Tibial artery (tissue), 4 donors: ENCODE data around the gene NOMO2.
"Not testable (repeated sequence)": the region's sequence is repeated elsewhere in the genome, so short reads cannot be mapped to it uniquely, and the experiment has no call there.

ENCODE experiments used
- DNase-seq, 2 donors: peaks; one replicate each; pipeline ENCODE4 v3.0.0-alpha.2; 2019
- H3K27ac ChIP-seq, 2 donors: fragments of 200-600 bp; sonication (generic) in 1 of 2; 1 replicate in 1 of 2; 2 replicates in 1 of 2; pipeline ENCODE4 v1.5.1; 2018 to 2019; ENCODE audit warnings: mild to moderate bottlenecking in 1 of 2
- H3K27me3 ChIP-seq, 2 donors: fragments of 200-600 bp; sonication (generic) in 1 of 2; one replicate each; pipeline versions ENCODE4 v1.5.1 to v1.6.0; 2016 to 2019
- H3K36me3 ChIP-seq, 3 donors: fragments of 200-600 bp; sonication (generic) in 2 of 3; one replicate each; pipeline ENCODE4 v1.5.1; 2016 to 2019; ENCODE audit warnings: mild to moderate bottlenecking in 2 of 3
- H3K4me1 ChIP-seq, 4 donors: fragments of 200-600 bp; sonication (generic) in 2 of 4; 1 replicate in 3 of 4; 2 replicates in 1 of 4; pipeline ENCODE4 v1.5.1; 2016 to 2019
- H3K4me3 ChIP-seq, 2 donors: fragments of 200-600 bp; sonication (generic) in 1 of 2; 1 replicate in 1 of 2; 2 replicates in 1 of 2; pipeline ENCODE4 v1.5.1; 2018 to 2019; ENCODE audit warnings: mild to moderate bottlenecking in 2 of 2
- H3K9me3 ChIP-seq, 3 donors: fragments of 200-600 bp; sonication (generic) in 1 of 3; one replicate each; pipeline ENCODE4 v1.5.1; 2016 to 2019
- intact Hi-C: fragments of 100-400 bp; cut with DNase I; formaldehyde crosslinking; loops from one replicate; pipeline ENCODE4 v1.15.0; 2023; ENCODE audit warnings: low total_unique reads

The NOMO2 gene, protein sequence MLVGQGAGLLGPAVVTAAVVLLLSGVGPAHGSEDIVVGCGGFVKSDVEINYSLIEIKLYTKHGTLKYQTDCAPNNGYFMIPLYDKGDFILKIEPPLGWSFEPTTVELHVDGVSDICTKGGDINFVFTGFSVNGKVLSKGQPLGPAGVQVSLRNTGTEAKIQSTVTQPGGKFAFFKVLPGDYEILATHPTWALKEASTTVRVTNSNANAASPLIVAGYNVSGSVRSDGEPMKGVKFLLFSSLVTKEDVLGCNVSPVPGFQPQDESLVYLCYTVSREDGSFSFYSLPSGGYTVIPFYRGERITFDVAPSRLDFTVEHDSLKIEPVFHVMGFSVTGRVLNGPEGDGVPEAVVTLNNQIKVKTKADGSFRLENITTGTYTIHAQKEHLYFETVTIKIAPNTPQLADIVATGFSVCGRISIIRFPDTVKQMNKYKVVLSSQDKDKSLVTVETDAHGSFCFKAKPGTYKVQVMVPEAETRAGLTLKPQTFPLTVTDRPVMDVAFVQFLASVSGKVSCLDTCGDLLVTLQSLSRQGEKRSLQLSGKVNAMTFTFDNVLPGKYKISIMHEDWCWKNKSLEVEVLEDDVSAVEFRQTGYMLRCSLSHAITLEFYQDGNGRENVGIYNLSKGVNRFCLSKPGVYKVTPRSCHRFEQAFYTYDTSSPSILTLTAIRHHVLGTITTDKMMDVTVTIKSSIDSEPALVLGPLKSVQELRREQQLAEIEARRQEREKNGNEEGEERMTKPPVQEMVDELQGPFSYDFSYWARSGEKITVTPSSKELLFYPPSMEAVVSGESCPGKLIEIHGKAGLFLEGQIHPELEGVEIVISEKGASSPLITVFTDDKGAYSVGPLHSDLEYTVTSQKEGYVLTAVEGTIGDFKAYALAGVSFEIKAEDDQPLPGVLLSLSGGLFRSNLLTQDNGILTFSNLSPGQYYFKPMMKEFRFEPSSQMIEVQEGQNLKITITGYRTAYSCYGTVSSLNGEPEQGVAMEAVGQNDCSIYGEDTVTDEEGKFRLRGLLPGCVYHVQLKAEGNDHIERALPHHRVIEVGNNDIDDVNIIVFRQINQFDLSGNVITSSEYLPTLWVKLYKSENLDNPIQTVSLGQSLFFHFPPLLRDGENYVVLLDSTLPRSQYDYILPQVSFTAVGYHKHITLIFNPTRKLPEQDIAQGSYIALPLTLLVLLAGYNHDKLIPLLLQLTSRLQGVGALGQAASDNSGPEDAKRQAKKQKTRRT

DNA sequence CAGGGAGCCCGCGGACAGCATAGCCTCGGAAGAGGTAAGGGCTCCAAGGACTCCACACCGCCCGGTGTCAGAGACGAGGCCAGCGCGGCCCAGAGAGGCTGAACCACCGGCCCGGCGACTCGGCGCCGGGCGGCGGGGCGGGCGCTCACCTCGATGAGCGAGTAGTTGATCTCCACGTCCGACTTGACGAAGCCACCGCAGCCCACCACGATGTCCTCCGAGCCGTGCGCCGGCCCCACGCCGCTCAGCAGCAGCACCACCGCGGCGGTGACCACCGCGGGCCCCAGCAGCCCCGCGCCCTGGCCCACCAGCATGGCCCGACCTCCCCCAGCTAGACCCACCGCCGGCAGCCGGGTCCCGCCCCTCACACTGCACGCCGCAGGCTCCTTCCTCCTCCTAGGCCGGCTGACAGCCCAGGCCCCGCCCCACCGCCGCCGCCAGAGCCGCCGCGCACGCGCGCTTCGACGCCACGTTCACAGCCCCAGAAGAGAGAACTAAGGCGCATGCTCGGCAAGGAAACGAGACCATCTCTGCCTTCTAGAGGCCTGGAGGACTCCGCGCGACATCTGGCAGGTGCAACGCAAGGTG, at the start of gene NOMO2:
Gene NOMO2 (minus strand): TSS at position 371 of the 588 bp plus-strand sequence. CDS start 57 bp downstream, at position 314.
- peak within 1 kb of the TSS; percentile 57 to 66 for H3K27ac ChIP-seq
- intact Hi-C loops, result not testable (repeated sequence)

DNA sequence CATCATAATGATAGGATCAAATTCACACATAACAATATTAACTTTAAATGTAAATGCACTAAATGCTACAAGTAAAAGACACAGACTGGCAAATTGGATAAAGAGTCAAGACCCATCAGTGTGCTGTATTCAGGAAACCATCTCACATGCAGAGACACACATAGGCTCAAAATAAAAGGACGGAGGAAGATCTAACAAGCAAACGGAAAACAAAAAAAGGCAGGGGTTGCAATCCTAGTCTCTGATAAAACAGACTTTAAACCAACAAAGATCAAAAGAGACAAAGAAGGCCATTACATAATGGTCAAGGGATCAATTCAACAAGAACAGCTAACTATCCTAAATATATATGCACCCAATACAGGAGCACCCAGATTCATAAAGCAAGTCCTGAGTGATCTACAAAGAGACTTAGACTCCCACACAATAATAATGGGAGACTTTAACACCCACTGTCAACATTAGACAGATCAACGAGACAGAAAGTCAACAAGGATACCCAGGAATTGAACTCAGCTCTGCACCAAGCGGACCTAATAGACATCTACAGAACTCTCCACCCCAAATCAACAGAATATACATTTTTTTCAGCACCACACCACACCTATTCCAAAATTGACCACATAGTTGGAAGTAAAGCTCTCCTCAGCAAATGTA, 48.4 kb upstream of the NOMO2 start:
- H3K4me1 ChIP-seq, H3K9me3 ChIP-seq, H3K4me3 ChIP-seq, DNase-seq, intact Hi-C loops, H3K27ac ChIP-seq, H3K27me3 ChIP-seq, H3K36me3 ChIP-seq: not testable (repeated sequence)

More for the DNA sequence above, at the start of gene NOMO2:
- H3K4me1 ChIP-seq, H3K27me3 ChIP-seq, H3K36me3 ChIP-seq, H3K9me3 ChIP-seq: not testable (repeated sequence)
- DNase-seq, result peak; percentile 89 to 95
- peak within 1 kb of the TSS; percentile 64 to 66 for H3K4me3 ChIP-seq

DNA sequence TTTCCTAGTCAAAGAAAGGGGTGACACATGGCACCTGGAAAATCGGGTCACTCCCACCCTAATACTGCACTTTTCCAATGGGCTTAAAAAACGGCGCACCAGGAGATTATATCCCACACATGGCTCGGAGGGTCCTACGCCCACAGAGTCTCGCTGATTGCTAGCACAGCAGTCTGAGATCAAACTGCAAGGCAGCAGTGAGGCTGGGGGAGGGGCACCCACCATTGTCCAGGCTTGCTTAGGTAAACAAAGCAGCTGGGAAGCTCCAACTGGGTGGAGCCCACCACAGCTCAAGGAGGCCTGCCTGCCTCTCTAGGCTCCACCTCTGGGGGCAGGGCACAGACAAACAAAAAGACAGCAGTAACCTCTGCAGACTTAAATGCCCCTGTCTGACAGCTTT, 46.4 kb upstream of the NOMO2 start:
- H3K4me1 ChIP-seq, DNase-seq, intact Hi-C loops, H3K9me3 ChIP-seq, H3K27me3 ChIP-seq, H3K4me3 ChIP-seq, H3K27ac ChIP-seq, H3K36me3 ChIP-seq: not testable (repeated sequence)

DNA sequence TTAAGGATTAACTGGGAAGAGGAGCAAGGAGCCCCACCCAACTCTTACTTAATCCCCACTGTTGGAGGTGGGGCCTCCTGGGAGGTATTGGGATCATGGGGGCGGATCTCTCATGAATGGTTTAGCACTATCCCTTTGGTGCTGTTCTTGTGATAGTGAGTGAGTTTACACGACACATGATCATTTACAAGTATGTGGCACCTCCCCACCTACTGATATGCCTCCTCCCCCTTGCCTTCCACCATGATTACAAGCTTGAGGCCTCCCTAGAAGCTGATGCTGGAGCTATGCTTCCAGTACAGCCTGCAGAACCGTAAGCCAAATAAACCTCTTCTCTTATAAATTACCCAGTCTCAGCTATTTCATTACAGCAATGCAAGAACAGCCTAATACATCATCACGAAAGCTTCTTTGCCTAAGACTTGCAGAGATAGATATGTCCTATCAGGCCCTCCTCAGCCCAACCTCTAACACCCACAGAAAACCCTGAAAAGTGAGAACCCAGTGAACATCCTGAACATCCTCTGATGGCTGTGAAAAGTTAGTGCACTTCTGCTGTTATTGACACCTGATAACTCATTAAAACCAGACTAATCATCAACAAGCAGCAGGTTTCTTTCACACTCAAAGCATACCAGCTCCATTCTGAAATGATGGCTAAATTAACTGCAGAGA, 41.8 kb upstream of the NOMO2 start:
- H3K27me3 ChIP-seq, intact Hi-C loops, H3K9me3 ChIP-seq, H3K4me1 ChIP-seq, DNase-seq, H3K36me3 ChIP-seq, H3K4me3 ChIP-seq, H3K27ac ChIP-seq: not testable (repeated sequence)

- intact Hi-C loops, H3K4me1 ChIP-seq, H3K9me3 ChIP-seq, H3K4me3 ChIP-seq, DNase-seq, H3K27ac ChIP-seq, H3K36me3 ChIP-seq, H3K27me3 ChIP-seq: not testable (repeated sequence)
Measured at GRCh38 chr16:18598582-18598981, 36.7 kb upstream of the NOMO2 start.

DNA sequence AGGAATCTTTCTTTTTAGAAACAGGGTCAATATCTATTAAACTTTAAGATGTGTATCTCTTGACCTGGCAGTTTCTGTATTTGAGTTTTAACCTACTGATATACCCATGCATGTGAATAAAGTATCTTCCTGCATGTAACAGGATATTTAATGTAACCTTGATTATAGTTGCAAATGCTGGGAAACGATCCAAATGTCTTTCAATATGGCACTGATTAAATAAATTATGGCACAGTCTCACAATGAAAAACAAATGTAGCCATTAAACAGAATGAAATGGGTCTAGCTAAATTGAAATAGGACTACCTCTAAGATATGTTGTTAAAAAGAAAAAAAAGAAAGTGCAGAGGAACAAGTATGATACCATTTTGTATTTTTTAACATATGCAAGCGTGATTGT, 35.8 kb upstream of the NOMO2 start:
- H3K27me3 ChIP-seq, H3K4me1 ChIP-seq, H3K27ac ChIP-seq, DNase-seq, H3K9me3 ChIP-seq, intact Hi-C loops, H3K4me3 ChIP-seq, H3K36me3 ChIP-seq: not testable (repeated sequence)

- H3K4me1 ChIP-seq, H3K36me3 ChIP-seq, H3K4me3 ChIP-seq, DNase-seq, intact Hi-C loops, H3K27me3 ChIP-seq, H3K27ac ChIP-seq, H3K9me3 ChIP-seq: not testable (repeated sequence)
Measured at GRCh38 chr16:18597319-18597718, 35.4 kb upstream of the NOMO2 start.

DNA sequence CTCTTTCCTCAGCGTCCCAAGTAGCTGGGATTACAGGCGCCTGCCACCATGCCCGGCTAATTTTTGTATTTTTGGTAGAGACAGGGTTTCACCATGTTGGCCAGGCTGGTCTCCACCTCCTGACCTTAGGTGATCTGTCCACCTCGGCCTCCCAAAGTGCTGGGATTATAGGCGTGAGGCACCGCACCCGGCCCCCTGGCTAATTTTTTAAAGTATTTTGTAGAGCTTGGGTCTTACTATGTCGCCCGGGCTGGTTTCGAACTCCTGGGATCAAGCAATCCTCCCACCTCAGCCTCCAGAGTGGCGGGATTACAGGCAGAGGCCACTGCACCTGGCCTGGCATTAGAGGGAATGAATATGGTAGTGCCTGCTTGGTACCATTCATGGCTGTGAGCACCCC, 33.9 kb upstream of the NOMO2 start:
- DNase-seq, H3K9me3 ChIP-seq, H3K27me3 ChIP-seq, H3K4me1 ChIP-seq, H3K27ac ChIP-seq, intact Hi-C loops, H3K4me3 ChIP-seq, H3K36me3 ChIP-seq: not testable (repeated sequence)

- H3K9me3 ChIP-seq, H3K36me3 ChIP-seq, H3K4me1 ChIP-seq, H3K27ac ChIP-seq, DNase-seq, intact Hi-C loops, H3K27me3 ChIP-seq, H3K4me3 ChIP-seq: not testable (repeated sequence)
Measured at GRCh38 chr16:18594880-18595279, 33.0 kb upstream of the NOMO2 start.

- H3K27ac ChIP-seq, H3K4me1 ChIP-seq, H3K4me3 ChIP-seq, DNase-seq, H3K36me3 ChIP-seq, H3K9me3 ChIP-seq, intact Hi-C loops, H3K27me3 ChIP-seq: not testable (repeated sequence)
Measured at GRCh38 chr16:18593904-18594303, 32.0 kb upstream of the NOMO2 start.

GRCh38 chr16:18592982-18593381, 31.1 kb upstream of the NOMO2 start:
- H3K36me3 ChIP-seq, H3K4me3 ChIP-seq, DNase-seq, H3K9me3 ChIP-seq, H3K4me1 ChIP-seq, intact Hi-C loops, H3K27ac ChIP-seq, H3K27me3 ChIP-seq: not testable (repeated sequence)

DNA sequence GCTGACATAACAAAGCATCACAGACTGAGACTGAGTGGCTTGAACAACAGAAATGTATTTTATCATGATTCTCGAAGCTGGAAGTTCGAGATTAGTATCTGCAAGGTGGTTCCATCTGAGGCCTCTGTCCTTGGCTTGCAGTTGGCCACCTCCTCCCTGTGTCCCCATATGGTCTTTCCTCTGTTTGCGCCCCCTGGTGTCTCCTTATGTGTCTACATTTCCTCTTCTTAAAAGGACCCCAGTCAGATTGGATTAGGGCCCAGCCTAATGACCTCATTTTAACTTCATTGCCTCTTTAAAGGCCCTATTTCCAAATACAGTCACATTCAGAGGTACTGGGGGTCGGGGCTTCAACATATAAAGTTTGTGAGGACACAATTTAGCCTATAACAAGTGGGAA, 30.0 kb upstream of the NOMO2 start:
- H3K36me3 ChIP-seq, H3K9me3 ChIP-seq, H3K4me1 ChIP-seq, DNase-seq, intact Hi-C loops, H3K27ac ChIP-seq, H3K27me3 ChIP-seq, H3K4me3 ChIP-seq: not testable (repeated sequence)

- H3K4me3 ChIP-seq, H3K9me3 ChIP-seq, H3K27me3 ChIP-seq, H3K4me1 ChIP-seq, H3K27ac ChIP-seq, DNase-seq, intact Hi-C loops, H3K36me3 ChIP-seq: not testable (repeated sequence)
Measured at GRCh38 chr16:18591441-18591840, 29.5 kb upstream of the NOMO2 start.
